ENCODE results near the gene CTNNA3. TPM values are rescaled to one million over a fixed set of nuclear protein-coding genes. Genes with fewer than 3 reads are reported as not detected.

Gene CTNNA3
- total RNA-seq, 2 donors from 2014 or later = 3.2 to 7.2 TPM

GRCh38 chr10:67250686-67251085 is 445.3 kb downstream of the CTNNA3 start:
- no peak overlapping the region for H3K9ac ChIP-seq (ENCODE audit: extremely low read depth, low read length, poor library complexity, severe bottlenecking)
- no peak for DNase-seq
- no peaks in the 10 kb centered on the region for H3K9me3 ChIP-seq (ENCODE audit: control insufficient read depth, low read length)
- no peak overlapping the region for H3K4me3 ChIP-seq (ENCODE audit: low read length)
- H3K36me3 ChIP-seq (ENCODE audit: control insufficient read depth, insufficient read depth, low read length) = no peaks in the 10 kb centered on the region
- Mint-ChIP-seq H3K4me1 (no peaks in the 10 kb centered on the region), H3K27ac (no peak overlapping the region), H3K36me3 (ENCODE audit: low read depth) (no peaks in the 10 kb centered on the region), H3K4me3 (no peak overlapping the region), H3K27me3 (ENCODE audit: insufficient read depth) (no peaks in the 10 kb centered on the region), H3K9me3 (peaks cover 3% of the 10 kb centered on the region)
- no peak overlapping the region for H3K27ac ChIP-seq (ENCODE audit: low read depth, low read length)
- 95% methylated on average over 1 of the region's 1 CpG; no CpG with 5 or more reads in 1 of the 2 experiments for WGBS, 2 experiments (ENCODE audit: insufficient coverage in 1 of 2, insufficient read length in 1 of 2)
- H3K4me1 ChIP-seq (ENCODE audit: control insufficient read depth, insufficient read depth, low read length) = no peaks in the 10 kb centered on the region
- no peak for TF ChIP-seq CTCF (conservative IDR thresholded peaks at IDR 0.05)
- no peaks in the 10 kb centered on the region for H3K27me3 ChIP-seq (ENCODE audit: control insufficient read depth, insufficient read depth, low read length, poor library complexity, severe bottlenecking)

DNA sequence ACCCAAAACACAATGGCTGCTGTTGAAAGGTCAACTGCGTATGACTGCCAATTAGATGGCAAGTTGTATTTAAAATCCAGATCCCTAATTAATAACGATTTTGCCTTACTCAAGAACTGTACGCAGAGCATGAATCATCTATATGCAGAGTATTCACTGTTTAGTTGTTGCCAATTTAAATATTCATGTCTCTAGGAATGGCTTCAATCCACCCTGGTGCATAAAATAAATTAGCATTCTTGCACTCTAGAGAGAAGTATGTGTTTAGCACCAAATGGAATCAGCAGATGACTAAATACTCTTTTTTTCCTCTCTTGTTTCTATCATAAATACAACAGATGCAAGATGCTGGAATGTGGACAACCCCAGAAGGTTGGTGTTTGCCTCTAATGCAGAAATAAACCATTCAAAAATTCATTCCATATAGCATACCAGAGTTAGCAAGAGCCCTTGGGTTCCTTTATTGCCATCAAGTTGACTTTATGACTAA is 449.9 kb downstream of the CTNNA3 start:
- WGBS, 2 experiments (ENCODE audit: insufficient coverage in 1 of 2, insufficient read length in 1 of 2) = 89 to 94% methylated on average over 3 of the region's 3 CpGs
- Mint-ChIP-seq H3K4me3 (no peak overlapping the region), H3K4me1 (peaks cover 5% of the 10 kb centered on the region), H3K9me3 (peaks cover 3% of the 10 kb centered on the region), H3K27ac (no peak overlapping the region), H3K36me3 (ENCODE audit: low read depth) (no peaks in the 10 kb centered on the region), H3K27me3 (ENCODE audit: insufficient read depth) (no peaks in the 10 kb centered on the region)
- Histone ChIP-seq H3K4me1 (ENCODE audit: control insufficient read depth, insufficient read depth, low read length) (no peaks in the 10 kb centered on the region), H3K27ac (ENCODE audit: low read depth, low read length) (no peak overlapping the region), H3K9ac (ENCODE audit: extremely low read depth, low read length, poor library complexity, severe bottlenecking) (no peak overlapping the region), H3K4me3 (ENCODE audit: low read length) (no peak overlapping the region), H3K9me3 (ENCODE audit: control insufficient read depth, low read length) (no peaks in the 10 kb centered on the region), H3K27me3 (ENCODE audit: control insufficient read depth, insufficient read depth, low read length, poor library complexity, severe bottlenecking) (no peaks in the 10 kb centered on the region), H3K36me3 (ENCODE audit: control insufficient read depth, insufficient read depth, low read length) (no peaks in the 10 kb centered on the region)
- DNase-seq = no peak
- no peak for TF ChIP-seq CTCF (conservative IDR thresholded peaks at IDR 0.05)

DNA sequence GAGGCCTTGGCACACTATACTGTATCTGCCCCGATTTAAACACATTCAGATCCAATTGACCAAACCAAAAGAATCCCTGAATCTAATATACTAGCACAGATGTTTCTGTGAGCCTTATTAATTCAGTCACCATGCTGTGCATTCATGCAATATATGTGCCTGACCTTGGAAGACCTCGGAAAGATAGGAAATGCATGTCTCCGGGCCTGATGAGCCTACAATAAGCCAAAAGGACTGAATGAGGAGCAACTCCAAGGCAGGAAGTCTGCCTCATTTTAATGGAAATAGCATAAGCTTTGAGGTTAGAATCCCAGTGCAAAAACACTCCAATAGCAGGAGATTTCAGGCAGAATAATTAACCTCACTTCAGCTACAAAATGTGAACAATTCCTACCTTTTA is 453.5 kb downstream of the CTNNA3 start:
- Mint-ChIP-seq H3K36me3 (ENCODE audit: low read depth) (no peaks in the 10 kb centered on the region), H3K27ac (no peak overlapping the region), H3K4me3 (no peak overlapping the region), H3K4me1 (peaks cover 5% of the 10 kb centered on the region), H3K9me3 (no peaks in the 10 kb centered on the region), H3K27me3 (ENCODE audit: insufficient read depth) (no peaks in the 10 kb centered on the region)
- H3K36me3 ChIP-seq (ENCODE audit: control insufficient read depth, insufficient read depth, low read length) = no peaks in the 10 kb centered on the region
- H3K27me3 ChIP-seq (ENCODE audit: control insufficient read depth, insufficient read depth, low read length, poor library complexity, severe bottlenecking) = no peaks in the 10 kb centered on the region
- H3K9me3 ChIP-seq (ENCODE audit: control insufficient read depth, low read length) = no peaks in the 10 kb centered on the region
- no peak overlapping the region for H3K9ac ChIP-seq (ENCODE audit: extremely low read depth, low read length, poor library complexity, severe bottlenecking)
- no peak overlapping the region for H3K4me3 ChIP-seq (ENCODE audit: low read length)
- WGBS, 2 experiments (ENCODE audit: insufficient coverage in 1 of 2, insufficient read length in 1 of 2) = 56 to 78% methylated on average over 2 to 3 of the region's 3 CpGs
- H3K27ac ChIP-seq (ENCODE audit: low read depth, low read length) = no peak overlapping the region
- DNase-seq = no peak
- H3K4me1 ChIP-seq (ENCODE audit: control insufficient read depth, insufficient read depth, low read length) = no peaks in the 10 kb centered on the region
- TF ChIP-seq CTCF (conservative IDR thresholded peaks at IDR 0.05) = no peak
